ENCODE results near the gene TMEM221. TPM values are rescaled to one million over a fixed set of nuclear protein-coding genes. Genes with fewer than 3 reads are reported as not detected.

The TMEM221 gene
- total and polyA plus RNA-seq, 9 of the 15 experiments (the other 6 are each of a cell fraction or from before 2014, with no cell fraction given), result 0.06 to 0.35 TPM; not detected in 7

DNA sequence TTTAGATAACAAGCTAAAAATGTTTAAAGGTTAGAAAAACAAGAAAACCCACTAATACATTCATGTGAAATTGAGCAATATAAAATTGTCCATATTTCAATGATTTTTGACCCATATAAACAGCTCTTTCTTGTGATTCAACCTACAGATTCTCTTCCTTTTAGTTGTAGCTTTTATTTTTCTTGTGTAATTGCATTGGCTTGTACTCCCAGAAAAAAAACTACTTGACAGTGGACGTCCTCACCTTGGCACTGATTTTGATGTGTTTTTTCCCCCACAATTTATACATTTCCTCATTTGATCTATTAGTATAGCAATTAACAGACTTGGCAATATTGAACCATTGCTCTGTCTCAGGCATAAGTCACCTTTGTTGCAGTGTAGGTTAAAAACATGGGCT lies 59.2 kb downstream of the TMEM221 start:
- intact Hi-C loops (cut with micrococcal nuclease) (no loop called here), in situ Hi-C loops (cut with MboI) (loop anchor here (5.0 to 10.0 kb wide), 3 partner anchors 42 to 324 kb away; no protein-coding TSS in a partner anchor)
- H3K9me3 ChIP-seq (replicated peaks; ENCODE audit: control insufficient read depth, insufficient read depth, low read depth, low read length), result peaks cover 9% of the 10 kb centered on the region
- no peaks in the 10 kb centered on the region for H3K9me1 ChIP-seq (ENCODE audit: control insufficient read depth, insufficient read depth, low read length)
- DNase-seq (ENCODE audit: extremely low read depth in 1 of 4, low spot score in 3 of 4) (no peak), FAIRE-seq (no peak), ATAC-seq (no peak)
- H3K27ac ChIP-seq (ENCODE audit: extremely low read depth, low read depth, low read length), result no peak overlapping the region
- no peaks in the 10 kb centered on the region for H3K79me2 ChIP-seq (ENCODE audit: control insufficient read depth, insufficient read depth, low read length)
- CTCF ChIA-PET (ENCODE audit: low intra/inter-chr PET ratio), result no interaction called here
- BruUV-seq (replicated peaks), result no TSS peak
- no peaks in the 10 kb centered on the region for H4K20me1 ChIP-seq (replicated peaks; ENCODE audit: control insufficient read depth, insufficient read depth, low read length)
- H3K4me3 ChIP-seq, result no peak overlapping the region
- no peaks in the 10 kb centered on the region for H3K36me3 ChIP-seq (ENCODE audit: control insufficient read depth, insufficient read depth, low read length)
- no peak overlapping the region for H3K9ac ChIP-seq (ENCODE audit: insufficient read depth in 1 of 2, low read depth in 2 of 2, low read length in 2 of 2)
- POLR2A ChIA-PET, result interaction anchor here (0.6 to 1.4 kb wide), 2 partner anchors 18 to 64 kb away, joined by 3 to 4 read pairs; no protein-coding TSS in a partner anchor
- H3K4me1 ChIP-seq (replicated peaks in 1 of 2; ENCODE audit: control insufficient read depth in 2 of 2, insufficient read depth in 2 of 2, low read length in 2 of 2), result peaks cover 16 to 36% of the 10 kb centered on the region in 2 experiments
- H3K4me2 ChIP-seq (ENCODE audit: insufficient read depth, low read length), result no peak overlapping the region
- 0% methylated on average over 1 of the region's 1 CpG for WGBS (ENCODE audit: insufficient coverage, low coverage, missing lambda C conversion rate)
- no peaks in the 10 kb centered on the region for H3K27me3 ChIP-seq (ENCODE audit: control insufficient read depth in 2 of 2, insufficient read depth in 2 of 2, low read length in 2 of 2)
- H2AFZ ChIP-seq (ENCODE audit: low read depth, low read length), result no peak overlapping the region
- TF ChIP-seq, protein P1, sequence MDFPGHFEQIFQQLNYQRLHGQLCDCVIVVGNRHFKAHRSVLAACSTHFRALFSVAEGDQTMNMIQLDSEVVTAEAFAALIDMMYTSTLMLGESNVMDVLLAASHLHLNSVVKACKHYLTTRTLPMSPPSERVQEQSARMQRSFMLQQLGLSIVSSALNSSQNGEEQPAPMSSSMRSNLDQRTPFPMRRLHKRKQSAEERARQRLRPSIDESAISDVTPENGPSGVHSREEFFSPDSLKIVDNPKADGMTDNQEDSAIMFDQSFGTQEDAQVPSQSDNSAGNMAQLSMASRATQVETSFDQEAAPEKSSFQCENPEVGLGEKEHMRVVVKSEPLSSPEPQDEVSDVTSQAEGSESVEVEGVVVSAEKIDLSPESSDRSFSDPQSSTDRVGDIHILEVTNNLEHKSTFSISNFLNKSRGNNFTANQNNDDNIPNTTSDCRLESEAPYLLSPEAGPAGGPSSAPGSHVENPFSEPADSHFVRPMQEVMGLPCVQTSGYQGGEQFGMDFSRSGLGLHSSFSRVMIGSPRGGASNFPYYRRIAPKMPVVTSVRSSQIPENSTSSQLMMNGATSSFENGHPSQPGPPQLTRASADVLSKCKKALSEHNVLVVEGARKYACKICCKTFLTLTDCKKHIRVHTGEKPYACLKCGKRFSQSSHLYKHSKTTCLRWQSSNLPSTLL (IDR thresholded peaks at IDR 0.05), result no peak
- TF ChIP-seq ZNF280A (IDR thresholded peaks at IDR 0.05; ENCODE audit: low read depth, partially characterized antibody) (peak; percentile 28), REST (IDR thresholded peaks at IDR 0.05; ENCODE audit: borderline replicate concordance) (no peak), REST (CRISPR knock-in tag; IDR thresholded peaks at IDR 0.05; ENCODE audit: low read depth) (no peak), ZNF347 (CRISPR knock-in tag; IDR thresholded peaks at IDR 0.05; ENCODE audit: low read depth) (no peak), ZSCAN29 (IDR thresholded peaks at IDR 0.05) (no peak), ZNF3 (CRISPR knock-in tag; IDR thresholded peaks at IDR 0.05) (no peak), ZNF695 (CRISPR knock-in tag; IDR thresholded peaks at IDR 0.05) (no peak), SRSF7 (optimal IDR thresholded peaks at IDR 0.05; ENCODE audit: low read depth, low read length) (no peak), HNRNPUL1 (IDR thresholded peaks at IDR 0.05; ENCODE audit: low read length) (no peak), JUN (IDR thresholded peaks at IDR 0.05; ENCODE audit: borderline replicate concordance, low read depth, low read length) (no peak), JUN (CRISPR knock-in tag; IDR thresholded peaks at IDR 0.05; ENCODE audit: borderline replicate concordance) (no peak), CHD1 (IDR thresholded peaks at IDR 0.05; ENCODE audit: low read length) (no peak)

Measured in K562 (cell line).